GM19328 (cell line): ENCODE measurements around the gene PKP4.

ENCODE experiments used
- ATAC-seq: cut with Tn5 transposase; IDR thresholded peaks from one replicate; pipeline ENCODE4 v1.9.1; 2021; ENCODE audit warnings: mild to moderate bottlenecking, moderate library complexity; ENCODE audit not compliant: unreplicated experiment

The PKP4 gene

DNA sequence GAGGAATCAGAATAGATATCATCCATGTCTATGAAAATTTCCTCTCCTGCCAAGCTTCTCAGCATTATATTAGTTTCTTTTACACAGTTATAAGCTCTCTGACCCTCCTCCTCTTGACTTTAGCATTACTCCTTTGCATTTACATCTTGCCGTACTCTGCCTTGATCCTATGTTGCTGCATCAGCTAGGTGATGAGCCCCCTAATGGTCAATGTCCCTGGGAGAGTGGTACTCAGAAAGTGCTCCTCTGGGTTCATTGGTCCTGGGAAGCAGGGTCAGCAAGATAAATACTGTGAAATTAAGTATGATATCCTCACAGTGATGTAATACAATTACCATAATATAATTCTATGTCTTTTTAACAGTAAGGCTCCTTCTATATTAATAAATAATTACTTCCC, 74.1 kb downstream of the PKP4 start:
- ATAC-seq: no peak

DNA sequence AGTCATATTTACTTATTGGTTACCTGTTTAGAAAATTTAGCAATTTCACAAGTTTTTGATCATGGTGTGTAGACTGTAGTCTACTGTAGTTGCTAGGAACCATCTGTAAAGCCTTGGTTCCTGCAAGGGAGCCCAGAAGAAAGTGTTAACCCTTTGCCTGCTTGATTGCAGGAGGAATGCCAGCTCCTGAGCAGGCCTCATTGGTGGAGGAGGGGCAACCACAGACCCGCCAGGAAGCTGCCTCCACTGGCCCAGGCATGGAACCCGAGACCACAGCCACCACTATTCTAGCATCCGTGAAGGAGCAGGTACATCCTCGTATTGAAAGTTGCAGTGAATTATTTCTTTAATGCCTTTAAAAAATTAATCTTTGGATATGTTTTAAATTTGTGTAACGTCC, 76.3 kb downstream of the PKP4 start:
- ATAC-seq: no peak

DNA sequence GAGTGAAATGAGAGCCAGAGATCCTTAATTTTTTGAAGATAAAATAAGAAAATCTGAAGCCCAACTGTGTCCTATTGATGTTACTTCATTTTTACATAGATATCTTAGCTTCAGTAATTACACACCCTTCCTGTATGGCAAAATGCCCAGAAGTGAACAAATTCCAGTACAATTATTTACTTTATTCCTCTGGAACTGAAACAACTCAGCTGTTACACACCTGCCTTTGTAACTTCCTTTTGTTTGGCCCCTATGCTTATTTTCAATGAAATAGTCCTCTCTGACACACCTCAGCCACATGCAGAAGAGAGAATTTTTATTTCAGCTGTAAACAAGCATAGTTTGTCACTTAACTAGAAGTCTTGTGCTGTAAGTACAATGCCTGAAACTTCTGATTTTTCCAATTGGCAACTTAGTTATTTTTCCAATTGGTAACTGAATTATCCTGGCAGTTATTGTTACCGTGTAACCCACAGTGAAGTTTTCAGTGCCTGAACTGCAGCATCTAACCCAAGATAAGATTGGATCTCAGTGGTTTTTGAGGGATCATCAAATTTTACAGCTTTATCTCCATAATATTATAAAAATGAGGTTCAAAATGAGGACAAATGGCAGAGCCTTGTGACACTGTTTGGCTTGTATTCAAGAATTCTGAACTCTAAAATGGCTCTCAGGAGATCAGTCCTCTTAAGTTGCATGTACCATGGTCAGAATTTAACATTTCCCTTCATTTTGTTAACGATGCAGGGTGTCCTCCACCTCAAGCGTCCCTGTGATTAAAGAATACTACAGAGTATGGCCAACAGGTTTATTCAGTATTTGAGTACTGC, 82.6 kb downstream of the PKP4 start:
- no peak for ATAC-seq

DNA sequence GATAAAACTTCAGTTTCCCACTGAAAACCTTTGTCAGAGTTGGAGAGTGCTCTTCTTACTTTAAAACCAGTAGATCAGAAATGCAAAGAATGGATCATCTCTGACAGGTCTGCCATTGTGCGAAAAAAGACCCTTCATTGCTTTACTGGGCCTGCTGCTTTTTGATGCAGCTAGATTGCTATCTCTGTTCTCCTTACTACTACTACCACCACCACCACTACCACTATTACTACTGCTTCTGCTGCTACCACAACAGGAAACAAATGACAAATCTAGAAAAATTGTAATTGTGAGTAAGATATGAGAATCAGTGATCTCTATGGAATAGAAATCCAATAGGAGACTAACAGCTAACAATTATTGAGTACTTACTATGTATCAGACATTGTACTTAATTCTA, 85.8 kb downstream of the PKP4 start:
- ATAC-seq: no peak

DNA sequence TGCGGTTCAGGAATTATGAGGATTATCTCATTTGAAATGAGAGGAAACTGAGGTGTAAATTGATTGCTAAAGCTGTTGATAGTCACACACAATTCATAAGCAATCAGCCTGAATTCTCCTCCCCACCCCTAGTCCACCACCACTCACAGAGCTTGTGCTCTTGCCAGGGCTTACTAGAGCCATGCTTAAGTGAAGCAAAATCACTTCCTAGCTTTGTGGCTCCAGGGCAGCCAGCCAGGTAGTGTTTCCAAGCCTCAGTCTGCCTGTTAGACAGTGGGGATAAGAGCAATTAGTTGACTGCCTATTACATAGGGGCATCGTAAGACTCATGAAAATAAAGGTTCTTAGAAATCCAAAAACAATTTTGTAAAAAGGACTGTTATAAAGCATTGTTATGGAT, 87.2 kb downstream of the PKP4 start:
- no peak for ATAC-seq

DNA sequence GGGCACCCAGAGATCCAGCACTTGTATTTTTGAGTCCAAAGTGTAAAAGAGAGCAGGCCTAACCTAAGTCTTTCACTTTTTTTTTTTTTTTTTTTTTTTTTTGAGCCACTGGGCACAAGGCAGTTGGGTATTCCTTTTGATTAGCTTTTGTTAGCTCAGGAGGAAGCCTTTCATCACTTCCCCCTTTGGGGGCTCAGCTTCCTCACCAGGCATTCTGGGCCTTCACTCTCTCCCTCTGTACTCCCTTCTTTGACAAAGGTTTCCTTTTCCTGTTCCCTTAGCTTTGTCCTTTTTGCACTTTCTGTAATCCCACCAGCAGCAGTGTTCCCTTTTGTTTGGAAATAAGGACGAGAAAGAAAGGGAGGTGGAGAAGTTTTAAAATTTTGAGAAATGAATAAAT, 88.2 kb downstream of the PKP4 start:
- no peak for ATAC-seq

DNA sequence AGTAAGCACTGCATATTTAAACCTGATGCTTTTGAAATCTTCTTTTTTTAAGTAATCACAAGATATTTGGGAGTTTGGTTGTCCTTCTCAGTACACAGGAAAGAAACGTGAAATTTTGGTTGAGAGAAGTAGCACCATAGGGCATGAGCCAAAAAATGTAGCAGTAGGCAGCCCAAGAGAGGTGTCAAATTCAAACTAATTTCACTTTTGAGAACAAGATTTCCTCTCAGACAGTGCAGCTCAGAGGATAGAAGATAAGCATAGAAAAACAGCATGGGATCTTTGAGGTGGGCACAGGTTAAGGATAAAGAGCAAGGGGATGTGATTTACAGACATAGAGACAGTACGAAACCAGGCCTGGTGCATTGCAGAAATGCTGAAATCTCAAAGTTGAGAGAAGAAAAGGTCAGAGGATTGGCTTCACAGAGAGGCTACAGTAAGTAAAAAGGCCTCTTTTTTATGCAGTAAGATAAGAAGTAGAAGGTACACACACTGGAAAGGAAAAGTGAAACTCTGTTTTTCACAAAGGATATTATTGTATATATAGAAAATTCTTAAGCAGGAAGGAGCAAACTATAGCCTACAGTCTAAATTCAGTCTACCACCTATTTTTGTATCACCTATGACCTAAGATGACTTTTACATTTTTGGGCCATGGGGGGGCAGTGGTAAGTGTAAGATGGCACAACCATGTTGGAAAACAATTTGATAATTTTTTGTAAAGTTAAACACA, 89.8 kb downstream of the PKP4 start:
- ATAC-seq: peak; percentile 60

DNA sequence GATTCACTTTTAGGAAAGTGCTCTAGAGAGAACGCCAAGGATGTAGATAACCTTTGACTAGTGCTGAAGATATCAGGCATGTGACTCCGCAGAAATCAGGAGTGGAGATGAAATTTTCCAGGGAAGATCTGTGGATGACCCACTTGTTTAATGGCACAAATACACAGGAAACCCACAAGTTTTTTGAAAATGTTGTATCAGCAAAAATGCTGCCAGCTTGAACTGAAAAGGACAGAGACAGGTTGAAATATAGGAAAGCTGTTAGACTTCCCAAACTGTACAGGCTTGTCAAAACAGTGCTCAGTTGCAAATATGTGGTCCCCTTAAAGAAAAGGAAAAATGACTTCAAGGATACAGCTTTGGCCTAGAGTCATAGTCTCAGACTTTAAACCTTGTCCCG, 96.5 kb downstream of the PKP4 start:
- ATAC-seq: no peak

DNA sequence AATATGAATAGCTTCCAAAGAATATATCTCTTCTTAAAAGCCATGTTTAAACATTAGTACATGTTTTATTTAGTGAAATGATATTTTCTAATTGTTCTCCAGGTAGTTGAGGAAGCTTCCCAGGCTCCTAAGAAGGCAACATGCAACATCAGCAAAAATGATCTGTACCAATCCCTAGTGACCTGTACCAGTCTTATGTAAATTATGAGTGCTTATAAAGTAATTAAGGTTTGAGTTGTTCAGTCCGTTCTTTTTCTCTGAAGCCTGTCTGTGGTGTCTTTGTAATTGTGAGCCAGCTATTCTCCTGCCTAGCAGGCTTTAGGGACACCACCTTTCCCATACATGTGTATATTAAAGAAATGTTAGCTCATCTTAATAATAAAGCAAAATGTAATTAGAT, 98.2 kb downstream of the PKP4 start:
- ATAC-seq: no peak

DNA sequence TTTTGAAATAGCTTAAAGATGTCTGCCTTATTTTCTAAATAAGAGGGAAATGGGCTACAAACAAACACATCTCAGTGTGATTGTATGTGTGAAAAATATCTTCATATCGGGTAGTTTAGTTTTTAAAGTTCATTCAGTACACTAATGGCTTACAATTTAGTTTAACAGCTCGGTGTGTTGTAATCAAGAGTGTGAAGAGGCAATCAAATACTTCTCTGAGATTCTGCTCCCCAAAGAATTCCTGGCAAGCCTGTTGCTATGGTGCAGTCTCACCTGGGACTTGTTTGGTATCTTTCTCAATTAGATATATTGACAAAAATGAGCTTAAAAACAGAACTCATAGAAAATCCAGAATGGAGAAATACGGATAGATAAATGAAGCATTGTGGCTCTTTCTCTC, 99.4 kb downstream of the PKP4 start:
- ATAC-seq: no peak

DNA sequence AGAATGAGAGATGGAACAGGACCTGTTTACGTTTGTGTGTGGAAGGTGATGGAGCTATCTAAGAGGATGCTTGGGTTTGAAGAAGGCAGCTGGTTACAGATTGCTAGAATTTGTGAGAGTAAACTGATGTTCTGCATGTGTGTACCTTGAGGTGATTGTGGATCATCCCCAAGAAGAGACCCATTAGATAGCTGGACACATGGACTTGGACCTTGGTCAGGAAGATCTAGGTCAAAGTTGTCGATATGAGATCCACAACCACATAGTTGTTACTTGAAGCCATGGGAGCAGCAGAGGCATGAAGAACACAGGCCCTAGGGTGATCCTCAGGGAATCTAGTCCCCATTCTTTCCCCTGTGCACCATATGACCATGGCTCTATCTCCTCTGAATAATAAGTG, 101.0 kb downstream of the PKP4 start:
- no peak for ATAC-seq

DNA sequence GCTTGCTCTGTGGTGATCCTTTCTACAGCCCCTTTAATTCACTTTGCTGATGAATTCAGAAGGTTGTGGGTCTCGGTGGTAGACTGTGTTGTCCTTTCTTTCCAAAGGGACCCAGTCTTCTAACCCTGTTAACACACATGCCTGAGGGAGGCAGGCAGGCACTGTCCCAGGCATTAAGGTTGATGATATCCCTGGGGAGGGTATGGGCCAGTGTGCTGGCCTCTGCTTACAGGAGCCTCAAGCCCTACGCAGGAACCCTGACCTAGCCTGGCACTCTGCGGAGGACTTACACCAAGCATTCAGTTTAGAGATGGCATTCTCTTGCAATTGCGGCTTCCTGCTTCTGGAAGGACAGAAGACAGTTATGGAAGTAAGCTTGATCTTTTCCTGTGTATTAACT, 102.5 kb downstream of the PKP4 start:
- ATAC-seq: no peak

DNA sequence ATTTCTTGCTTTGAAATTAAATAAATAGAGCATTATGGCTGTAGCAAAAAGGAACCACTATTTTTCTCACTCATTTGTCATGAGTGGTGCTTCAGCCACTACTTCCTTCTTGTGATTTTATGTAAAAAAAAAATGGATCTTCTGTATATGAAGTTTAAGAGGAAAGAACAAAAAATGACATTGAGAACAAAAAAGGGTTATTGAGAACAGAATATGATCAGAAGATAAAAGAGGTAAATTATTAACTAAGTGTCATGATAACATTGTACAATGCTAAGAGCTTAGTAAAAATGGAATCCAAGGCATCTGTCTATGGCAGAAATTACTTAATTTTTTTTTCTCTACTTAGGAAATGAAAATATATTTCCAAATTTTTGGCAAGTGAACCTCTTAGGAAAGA, 103.5 kb downstream of the PKP4 start:
- no peak for ATAC-seq

DNA sequence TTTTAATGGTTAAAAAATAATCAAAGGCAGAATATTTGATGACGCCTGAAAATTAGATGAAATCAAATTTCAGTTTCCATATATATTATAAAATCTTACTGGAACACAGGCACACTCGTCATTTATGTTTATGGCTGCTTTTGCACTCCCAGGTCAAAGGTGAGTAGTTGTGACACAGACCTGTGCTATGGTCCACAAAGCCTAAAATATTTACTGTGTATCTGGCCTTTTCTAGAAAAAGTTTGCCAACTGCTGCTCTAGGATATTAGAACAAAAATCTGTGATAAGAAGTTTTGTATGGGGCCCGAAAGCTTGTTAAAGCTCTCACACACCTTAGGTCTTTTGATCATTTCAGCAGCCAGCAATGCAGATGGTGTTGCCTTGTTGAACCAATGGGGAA, 104.3 kb downstream of the PKP4 start:
- no peak for ATAC-seq

DNA sequence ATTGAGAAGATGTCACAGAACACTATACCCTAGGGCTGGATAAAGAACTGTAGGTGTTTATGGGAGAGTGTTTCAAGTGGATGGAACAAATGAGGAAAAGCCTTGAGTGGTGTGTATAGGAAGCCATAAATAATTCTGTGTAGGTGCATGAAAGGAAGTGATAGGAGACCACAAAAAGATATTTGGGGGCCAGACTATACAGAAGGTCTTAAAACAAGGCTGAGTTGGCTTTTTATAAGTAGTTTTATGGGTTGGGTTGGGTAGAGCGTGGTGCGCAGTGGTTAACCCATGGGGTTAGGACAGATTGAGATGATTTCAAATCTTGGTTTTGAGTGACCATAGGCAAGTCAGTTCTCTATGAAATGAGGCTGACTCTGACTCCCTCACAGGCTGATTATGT, 110.5 kb downstream of the PKP4 start:
- ATAC-seq: no peak

DNA sequence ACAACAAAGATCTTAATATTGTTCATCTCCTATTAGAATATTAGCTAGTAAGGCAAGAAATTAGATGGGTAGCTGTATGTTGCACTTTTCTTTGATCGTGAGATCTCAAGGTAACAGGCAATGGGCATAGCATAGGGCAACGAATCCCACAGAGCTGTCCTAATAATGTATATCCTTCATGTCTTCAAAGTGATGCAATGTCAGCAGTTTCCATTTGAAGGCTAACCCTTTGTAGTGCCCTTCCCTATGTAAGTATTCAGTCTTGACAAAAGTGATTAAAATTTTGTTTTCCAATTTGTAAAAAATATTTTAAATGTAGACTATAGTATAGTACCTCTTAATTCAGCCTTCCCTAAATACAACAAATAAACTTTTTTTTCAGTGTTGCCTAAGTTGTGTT, 112.5 kb downstream of the PKP4 start:
- no peak for ATAC-seq

DNA sequence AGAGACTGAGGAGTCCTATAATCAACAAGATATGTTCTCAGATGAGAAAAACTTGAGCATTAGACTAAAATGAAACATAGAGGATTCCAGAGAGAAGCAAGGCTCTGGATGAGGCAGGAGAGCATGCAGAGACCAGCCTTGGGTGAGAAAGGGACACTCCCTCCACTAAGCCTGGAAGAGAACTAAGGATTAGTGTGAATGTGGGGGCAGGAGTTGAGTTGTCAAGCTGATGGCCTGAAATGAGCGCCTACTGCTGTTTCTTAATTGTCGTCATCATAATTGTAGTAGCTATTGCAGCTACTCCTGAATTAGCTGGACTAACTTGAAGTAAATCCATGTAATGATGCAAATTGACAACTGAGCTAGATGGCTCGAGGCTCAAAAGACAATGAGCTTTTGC, 114.1 kb downstream of the PKP4 start:
- ATAC-seq: no peak

DNA sequence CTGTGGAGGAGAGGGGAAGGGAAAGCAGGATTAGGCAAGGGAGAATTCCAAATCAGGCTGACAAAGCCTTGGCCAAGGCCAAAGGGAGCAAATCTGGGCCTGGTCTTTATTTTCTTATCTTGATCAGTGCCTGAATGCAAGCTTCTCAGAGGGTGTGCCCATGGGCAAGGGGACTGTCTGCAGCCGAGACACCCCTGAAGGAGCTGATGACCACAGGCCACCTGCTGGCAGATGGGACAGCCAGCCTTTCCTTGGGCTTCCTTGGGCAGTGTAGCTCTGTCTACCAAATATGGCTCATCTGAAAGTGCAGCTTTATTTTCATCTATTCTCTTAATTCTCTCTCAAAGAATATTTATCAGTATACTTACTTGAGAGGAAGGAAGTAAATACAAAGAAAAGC, 117.0 kb downstream of the PKP4 start:
- no peak for ATAC-seq

DNA sequence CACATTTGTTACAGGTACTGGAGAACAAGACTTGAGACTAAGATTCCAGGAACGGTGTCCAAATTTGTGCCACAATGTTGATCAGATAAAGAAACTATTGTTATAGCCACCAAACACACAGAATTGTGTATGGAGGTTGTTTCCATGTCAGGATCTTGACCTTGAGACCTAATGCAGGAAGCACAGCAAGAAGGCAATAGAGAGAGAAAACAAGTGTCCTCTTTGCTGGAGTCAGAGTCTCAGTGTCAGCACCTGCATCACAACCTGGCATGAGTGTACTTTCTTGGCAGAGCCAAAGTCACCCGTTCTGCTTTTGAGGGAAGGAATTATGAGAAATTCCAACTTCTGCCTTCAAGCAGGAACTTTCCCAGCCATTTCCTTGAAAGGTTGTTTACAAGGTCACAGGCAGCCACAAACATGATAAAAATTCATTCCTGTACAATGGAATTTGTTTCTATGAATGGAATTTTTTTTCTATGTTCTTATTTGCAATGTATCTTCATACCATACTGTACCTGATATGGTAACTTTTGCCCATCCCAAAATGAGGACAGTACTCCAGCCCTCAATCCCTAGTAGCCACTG, 118.4 kb downstream of the PKP4 start:
- ATAC-seq: no peak

DNA sequence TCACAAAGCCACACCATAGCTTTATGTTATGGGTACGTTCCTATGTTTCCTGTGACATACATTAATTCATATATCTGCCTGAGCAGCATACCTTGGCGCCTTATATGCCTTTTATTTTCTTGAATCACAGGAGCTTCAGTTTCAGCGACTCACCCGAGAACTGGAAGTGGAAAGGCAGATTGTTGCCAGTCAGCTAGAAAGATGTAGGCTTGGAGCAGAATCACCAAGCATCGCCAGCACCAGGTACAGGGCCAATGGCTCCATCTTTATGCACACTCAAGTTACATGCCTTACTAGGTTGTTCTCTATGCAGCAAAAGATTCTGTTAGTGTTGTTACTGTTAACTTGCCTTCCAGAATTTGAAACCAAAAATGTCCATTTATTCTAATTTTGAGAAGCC, 120.4 kb downstream of the PKP4 start:
- ATAC-seq: no peak

DNA sequence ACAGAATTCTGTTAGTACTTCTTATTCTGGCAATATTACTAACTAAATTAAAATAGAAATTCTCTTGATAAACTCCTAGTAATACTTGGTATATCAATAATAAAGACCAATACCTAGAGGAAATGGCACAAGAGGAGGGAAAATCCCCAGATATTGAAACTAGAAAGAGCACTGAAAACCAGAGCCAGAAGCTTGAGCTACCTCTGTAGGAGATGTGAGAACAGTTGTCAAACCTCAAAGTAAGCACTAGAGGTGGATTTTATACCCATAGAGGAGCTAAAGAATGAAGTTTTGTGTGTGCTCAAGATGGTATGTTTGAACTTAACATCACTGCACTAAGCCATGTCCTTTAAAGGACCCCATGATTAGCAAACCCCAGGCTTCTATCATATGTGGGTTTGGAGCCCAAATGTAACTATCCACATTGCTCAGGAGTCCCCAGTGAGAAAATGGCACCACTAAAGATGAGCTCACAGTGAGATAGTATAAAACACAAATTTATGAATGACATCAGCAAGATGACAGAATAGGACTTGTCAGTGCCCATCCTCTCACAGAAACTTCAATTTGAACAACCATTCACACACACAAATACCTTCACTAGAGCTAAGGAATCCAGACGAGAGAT, 122.1 kb downstream of the PKP4 start:
- ATAC-seq: peak; percentile 69

DNA sequence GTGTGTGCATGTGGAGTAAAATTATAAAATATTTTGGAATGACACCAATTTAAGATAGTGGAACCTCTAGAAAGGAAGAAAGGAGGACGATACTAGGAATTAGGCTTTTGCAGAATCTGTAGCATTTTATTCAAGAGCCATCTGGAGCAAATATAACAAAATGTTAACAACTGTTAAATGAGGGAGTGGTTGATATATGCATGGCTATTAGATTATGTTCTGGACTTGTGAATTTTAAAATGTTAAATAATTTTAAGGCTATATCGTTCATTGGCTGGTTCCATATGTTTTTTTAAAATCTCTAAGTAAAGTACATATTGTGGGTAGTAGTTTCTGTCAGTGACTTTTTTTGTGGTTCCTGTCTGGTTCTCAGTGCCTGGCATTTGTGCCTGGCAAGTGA, 123.2 kb downstream of the PKP4 start:
- no peak for ATAC-seq
